GM18907 (cell line): ENCODE results near the gene FCER2.
"Not testable (repeated sequence)": the region's sequence is repeated elsewhere in the genome, so short reads cannot be mapped to it uniquely, and the experiment has no call there.

Experiments
- ATAC-seq: cut with Tn5 transposase; IDR thresholded peaks from one replicate; pipeline ENCODE4 v1.9.1; 2021; ENCODE audit warnings: mild to moderate bottlenecking, moderate library complexity; ENCODE audit not compliant: unreplicated experiment

Gene FCER2

GRCh38 chr19:7654401-7654800 is 47.5 kb downstream of the FCER2 start:
- ATAC-seq: no peak

- ATAC-seq: no peak
Measured at GRCh38 chr19:7652061-7652641, 49.8 kb downstream of the FCER2 start.

GRCh38 chr19:7650148-7650547 is 51.8 kb downstream of the FCER2 start:
- no peak for ATAC-seq

- no peak for ATAC-seq
Measured at GRCh38 chr19:7648265-7649014, 53.5 kb downstream of the FCER2 start.

- no peak for ATAC-seq
Measured at GRCh38 chr19:7647156-7647555, 54.8 kb downstream of the FCER2 start.

GRCh38 chr19:7646426-7646700 is 55.6 kb downstream of the FCER2 start:
- ATAC-seq: no peak

- no peak for ATAC-seq
Measured at GRCh38 chr19:7645656-7646425, 56.1 kb downstream of the FCER2 start.

GRCh38 chr19:7645163-7645562 is 56.8 kb downstream of the FCER2 start:
- ATAC-seq: no peak

- ATAC-seq: no peak
Measured at GRCh38 chr19:7644550-7644877, 57.4 kb downstream of the FCER2 start.

- ATAC-seq: not testable (repeated sequence)
Measured at GRCh38 chr19:7643629-7644549, 58.0 kb downstream of the FCER2 start.

- no peak for ATAC-seq
Measured at GRCh38 chr19:7643031-7643415, 58.9 kb downstream of the FCER2 start.

GRCh38 chr19:7642295-7643030 is 59.5 kb downstream of the FCER2 start:
- no peak for ATAC-seq

- ATAC-seq: no peak
Measured at GRCh38 chr19:7641290-7642276, 60.3 kb downstream of the FCER2 start.

GRCh38 chr19:7640803-7641202 is 61.1 kb downstream of the FCER2 start:
- no peak for ATAC-seq

- no peak for ATAC-seq
Measured at GRCh38 chr19:7639863-7640348, 62.0 kb downstream of the FCER2 start.

- ATAC-seq: no peak
Measured at GRCh38 chr19:7638802-7639465, 63.0 kb downstream of the FCER2 start.
